A549 treated with DMSO at 1 μM for 4 hours (cell line): ENCODE measurements around the gene PMP22. TPM values are rescaled to one million over a fixed set of nuclear protein-coding genes. Genes with fewer than 3 reads are reported as not detected.

Experiments used
- total RNA-seq: library from RNA; stranded (reverse); fragments of 200-300 nt; extraction: Qiagen RNA extraction; gene quantifications from 5 replicates; pipeline ENCODE4 v1.2.3, GENCODE V29; 2022; ENCODE audit warnings: low read depth

PMP22 gene
- 285 to 327 TPM (median 322 TPM) in 5 replicates for total RNA-seq

DNA sequence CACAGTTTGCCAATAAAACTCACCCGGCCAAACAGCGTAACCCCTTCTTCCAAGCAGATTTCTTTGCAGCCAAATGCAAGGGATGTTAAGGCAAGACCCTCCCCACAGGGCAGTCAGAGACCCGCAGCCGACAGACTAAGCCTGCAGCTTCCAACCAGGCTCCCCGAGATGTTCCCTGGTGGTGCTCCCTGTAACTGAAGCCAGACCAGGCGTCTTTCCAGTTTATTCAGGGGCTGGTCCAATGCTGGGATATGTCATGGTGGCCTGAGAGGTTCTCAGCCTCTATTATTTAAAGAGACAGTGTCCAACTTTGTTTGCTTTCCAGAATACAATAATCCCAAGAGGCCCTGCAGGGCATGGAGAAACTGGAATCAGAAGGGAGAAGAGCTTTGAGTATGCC, at the start of gene PMP22:
TSS of gene PMP22 (minus strand) at position 196 of the 400 bp plus-strand sequence. CDS start 4,599 bp downstream, outside the sequence.

Other genes starting within 250 kb of the PMP22 start
- 0.13 to 0.23 TPM (median 0.18 TPM) in 4 of 5 replicates, not detected in the other for gene TEKT3, start 76.3 kb upstream of the PMP22 start, total RNA-seq
- gene CDRT4, start 202.3 kb upstream of the PMP22 start, total RNA-seq: 0.61 to 1.5 TPM (median 0.66 TPM) in 5 replicates